ENCODE measurements around the gene PTPN21. TPM values are rescaled to one million over a fixed set of nuclear protein-coding genes. Genes with fewer than 3 reads are reported as not detected.

PTPN21 gene
- polyA plus RNA-seq, 1 of the 3 experiments (the other 2 are of a cell fraction): 5.6 TPM

- TF ChIP-seq USF2 (IDR thresholded peaks at IDR 0.05; ENCODE audit: borderline replicate concordance, low read depth, low read length): no peak
- TF ChIP-seq NFIC (IDR thresholded peaks at IDR 0.05; ENCODE audit: borderline replicate concordance): no peak
- no peak for TF ChIP-seq ZBTB33 (IDR thresholded peaks at IDR 0.05; ENCODE audit: borderline replicate concordance, low read depth)
- TF ChIP-seq PBX3 (IDR thresholded peaks at IDR 0.05): peak; percentile 29; the same call in 1 of the 2 replicates
- TF ChIP-seq MXI1 (IDR thresholded peaks at IDR 0.05; ENCODE audit: low read depth, low read length): peak; percentile 95
- TF ChIP-seq, protein P1, sequence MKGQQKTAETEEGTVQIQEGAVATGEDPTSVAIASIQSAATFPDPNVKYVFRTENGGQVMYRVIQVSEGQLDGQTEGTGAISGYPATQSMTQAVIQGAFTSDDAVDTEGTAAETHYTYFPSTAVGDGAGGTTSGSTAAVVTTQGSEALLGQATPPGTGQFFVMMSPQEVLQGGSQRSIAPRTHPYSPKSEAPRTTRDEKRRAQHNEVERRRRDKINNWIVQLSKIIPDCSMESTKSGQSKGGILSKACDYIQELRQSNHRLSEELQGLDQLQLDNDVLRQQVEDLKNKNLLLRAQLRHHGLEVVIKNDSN (IDR thresholded peaks at IDR 0.05; ENCODE audit: borderline replicate concordance, low read depth): peak; percentile 35; the same call in 1 of the 2 replicates
Measured at GRCh38 chr14:88551094-88551870, 3.5 kb downstream of the PTPN21 start (continued).

DNA sequence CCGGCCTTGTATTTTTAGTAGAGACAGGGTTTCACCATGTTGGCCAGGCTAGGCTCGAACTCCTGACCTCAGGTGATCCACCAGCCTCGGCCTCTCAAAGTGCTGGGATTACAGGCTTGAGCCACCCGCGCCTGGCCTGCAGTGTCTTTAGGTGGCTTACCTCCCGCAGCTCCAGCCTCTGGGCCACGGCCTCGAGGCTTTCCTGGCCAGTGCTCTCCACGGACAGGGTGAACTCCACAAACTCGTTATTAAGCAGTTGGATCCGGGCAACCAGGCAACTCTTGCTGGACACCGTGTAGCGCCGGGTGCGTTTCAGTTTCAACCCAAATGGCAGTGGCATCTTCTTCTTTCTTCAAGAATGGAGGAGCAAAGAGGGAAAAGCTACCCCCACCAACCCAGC, 4.7 kb downstream of the PTPN21 start:
- Histone ChIP-seq H3K9me3 (no peaks in the 10 kb centered on the region), H3K79me2 (ENCODE audit: insufficient read depth) (peaks cover 88% of the 10 kb centered on the region), H3K27me3 (ENCODE audit: insufficient read depth) (no peaks in the 10 kb centered on the region), H3K9me2 (no peaks in the 10 kb centered on the region), H3K36me3 (replicated peaks in 1 of 2; ENCODE audit: control insufficient read depth in 1 of 2, insufficient read depth in 2 of 2, low read length in 1 of 2) (peaks cover 31 to 35% of the 10 kb centered on the region in 2 experiments), H2AFZ (ENCODE audit: low read depth) (no peak overlapping the region), H3K4me2 (no peak overlapping the region), H3K9ac (no peak overlapping the region), H3K4me3 (ENCODE audit: low read depth in 2 of 2, low read length in 1 of 2) (no peak overlapping the region), H3K27ac (ENCODE audit: low read depth in 2 of 2, low read length in 1 of 2) (no peak overlapping the region), H4K20me1 (ENCODE audit: insufficient read depth) (peaks cover 13% of the 10 kb centered on the region; the same call in 1 of the 2 replicates), H3K4me1 (ENCODE audit: control insufficient read depth in 1 of 2, insufficient read depth in 2 of 2, low read depth in 1 of 2, low read length in 1 of 2) (peaks cover 9 to 22% of the 10 kb centered on the region in 2 experiments; a peak in 3 of 4 replicates), H3F3A (replicated peaks; ENCODE audit: insufficient read depth) (peaks cover 1% of the 10 kb centered on the region)
- no peak for DNase-seq
- 99% methylated on average over 12 of the region's 15 CpGs for WGBS (ENCODE audit: low lambda C conversion rate)
- ChIA-PET POLR2A (no interaction called here), CTCF (no interaction called here)
- TF ChIP-seq ZBTB33 (IDR thresholded peaks at IDR 0.05; ENCODE audit: borderline replicate concordance, low read depth): no peak
- TF ChIP-seq USF2 (IDR thresholded peaks at IDR 0.05; ENCODE audit: borderline replicate concordance, low read depth, low read length): no peak
- no peak for TF ChIP-seq ELF1 (IDR thresholded peaks at IDR 0.05)
- TF ChIP-seq, protein P2, sequence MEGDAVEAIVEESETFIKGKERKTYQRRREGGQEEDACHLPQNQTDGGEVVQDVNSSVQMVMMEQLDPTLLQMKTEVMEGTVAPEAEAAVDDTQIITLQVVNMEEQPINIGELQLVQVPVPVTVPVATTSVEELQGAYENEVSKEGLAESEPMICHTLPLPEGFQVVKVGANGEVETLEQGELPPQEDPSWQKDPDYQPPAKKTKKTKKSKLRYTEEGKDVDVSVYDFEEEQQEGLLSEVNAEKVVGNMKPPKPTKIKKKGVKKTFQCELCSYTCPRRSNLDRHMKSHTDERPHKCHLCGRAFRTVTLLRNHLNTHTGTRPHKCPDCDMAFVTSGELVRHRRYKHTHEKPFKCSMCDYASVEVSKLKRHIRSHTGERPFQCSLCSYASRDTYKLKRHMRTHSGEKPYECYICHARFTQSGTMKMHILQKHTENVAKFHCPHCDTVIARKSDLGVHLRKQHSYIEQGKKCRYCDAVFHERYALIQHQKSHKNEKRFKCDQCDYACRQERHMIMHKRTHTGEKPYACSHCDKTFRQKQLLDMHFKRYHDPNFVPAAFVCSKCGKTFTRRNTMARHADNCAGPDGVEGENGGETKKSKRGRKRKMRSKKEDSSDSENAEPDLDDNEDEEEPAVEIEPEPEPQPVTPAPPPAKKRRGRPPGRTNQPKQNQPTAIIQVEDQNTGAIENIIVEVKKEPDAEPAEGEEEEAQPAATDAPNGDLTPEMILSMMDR (IDR thresholded peaks at IDR 0.05): no peak
- TF ChIP-seq NFIC (IDR thresholded peaks at IDR 0.05; ENCODE audit: borderline replicate concordance): no peak
- TF ChIP-seq MXI1 (IDR thresholded peaks at IDR 0.05; ENCODE audit: low read depth, low read length): no peak
- TF ChIP-seq SMC3 (IDR thresholded peaks at IDR 0.05; ENCODE audit: low read depth, low read length): no peak
- no peak for TF ChIP-seq RFX5 (IDR thresholded peaks at IDR 0.05; ENCODE audit: low read length)
- TF ChIP-seq FOXM1 (IDR thresholded peaks at IDR 0.05; ENCODE audit: low read depth): no peak

All from SK-N-SH (cell line).